HEK293 (cell line): ENCODE measurements around the gene ENOSF1.

Experiments
- CTCF ChIP-seq: fragments of 450-650 bp; formaldehyde crosslinking; IDR thresholded peaks from 2 replicates; pipeline ENCODE4 v1.5.1; 2016; ENCODE audit warnings: missing biosample characterization, missing genetic modification characterization
- PRDM1 ChIP-seq: fragments of 450-650 bp; formaldehyde crosslinking; IDR thresholded peaks from 2 replicates; pipeline ENCODE4; 2016; ENCODE audit warnings: missing biosample characterization, missing genetic modification characterization
- SETDB1 ChIP-seq: IDR thresholded peaks from one replicate; pipeline ENCODE4 v1.6.1; 2017; ENCODE audit warnings: mild to moderate bottlenecking, low read length, moderate library complexity, mixed read lengths; ENCODE audit not compliant: insufficient read length
- ZBTB1 ChIP-seq: fragments of 450-650 bp; formaldehyde crosslinking; IDR thresholded peaks from 2 replicates; pipeline ENCODE4 v1.5.1; 2016; ENCODE audit warnings: missing biosample characterization, missing genetic modification characterization
- ZNF18 ChIP-seq: fragments of 450-650 bp; formaldehyde crosslinking; IDR thresholded peaks from 2 replicates; pipeline ENCODE4 v1.5.1; 2016; ENCODE audit warnings: missing biosample characterization, missing genetic modification characterization
- ZNF24 ChIP-seq: fragments of 450-650 bp; formaldehyde crosslinking; IDR thresholded peaks from 2 replicates; pipeline ENCODE4 v1.5.1; 2016; ENCODE audit warnings: missing biosample characterization, missing genetic modification characterization
- ZNF324 ChIP-seq: fragments of 450-650 bp; formaldehyde crosslinking; IDR thresholded peaks from 2 replicates; pipeline ENCODE4 v1.5.1; 2016; ENCODE audit warnings: missing biosample characterization, missing genetic modification characterization
- ZNF518A ChIP-seq: fragments of 450-650 bp; formaldehyde crosslinking; conservative IDR thresholded peaks from 2 replicates; pipeline ENCODE4 v1.5.1; 2016; ENCODE audit warnings: low read depth, missing biosample characterization, missing genetic modification characterization
- ZNF639 ChIP-seq: fragments of 450-650 bp; formaldehyde crosslinking; IDR thresholded peaks from 2 replicates; pipeline ENCODE4 v1.5.1; 2016; ENCODE audit warnings: missing biosample characterization, missing genetic modification characterization
- ZNF785 ChIP-seq: fragments of 450-650 bp; formaldehyde crosslinking; IDR thresholded peaks from 2 replicates; pipeline ENCODE4 v1.5.1; 2016; ENCODE audit warnings: missing biosample characterization, missing genetic modification characterization

- no peak for TF ChIP-seq CTCF
- no peak for TF ChIP-seq ZNF324 (tag by site-specific recombination)
- no peak for TF ChIP-seq ZNF24
- TF ChIP-seq ZNF639 (tag by site-specific recombination): no peak
- no peak for TF ChIP-seq SETDB1
- TF ChIP-seq ZNF518A (tag by site-specific recombination): no peak
- TF ChIP-seq ZBTB1 (tag by site-specific recombination): no peak
- TF ChIP-seq ZNF785: no peak
- TF ChIP-seq PRDM1 (tag by site-specific recombination): no peak
- no peak for TF ChIP-seq ZNF18 (tag by site-specific recombination)
Measured at GRCh38 chr18:731185-731584, 18.8 kb upstream of the ENOSF1 start.
